NCI-H69 (cell line): Measurements from ENCODE around the gene CARNS1.

ENCODE experiments used
- DNase-seq: peaks from one replicate; lab custom pipeline; 2025; lab: John Stamatoyannopoulos, UW

Gene CARNS1

GRCh38 chr11:67375320-67376055, 40.0 kb upstream of the CARNS1 start:
- no peak for DNase-seq

GRCh38 chr11:67376063-67376820, 39.2 kb upstream of the CARNS1 start:
- DNase-seq: no peak

GRCh38 chr11:67376873-67377808, 38.3 kb upstream of the CARNS1 start:
- DNase-seq: no peak

GRCh38 chr11:67378544-67378943, 36.9 kb upstream of the CARNS1 start:
- no peak for DNase-seq

DNA sequence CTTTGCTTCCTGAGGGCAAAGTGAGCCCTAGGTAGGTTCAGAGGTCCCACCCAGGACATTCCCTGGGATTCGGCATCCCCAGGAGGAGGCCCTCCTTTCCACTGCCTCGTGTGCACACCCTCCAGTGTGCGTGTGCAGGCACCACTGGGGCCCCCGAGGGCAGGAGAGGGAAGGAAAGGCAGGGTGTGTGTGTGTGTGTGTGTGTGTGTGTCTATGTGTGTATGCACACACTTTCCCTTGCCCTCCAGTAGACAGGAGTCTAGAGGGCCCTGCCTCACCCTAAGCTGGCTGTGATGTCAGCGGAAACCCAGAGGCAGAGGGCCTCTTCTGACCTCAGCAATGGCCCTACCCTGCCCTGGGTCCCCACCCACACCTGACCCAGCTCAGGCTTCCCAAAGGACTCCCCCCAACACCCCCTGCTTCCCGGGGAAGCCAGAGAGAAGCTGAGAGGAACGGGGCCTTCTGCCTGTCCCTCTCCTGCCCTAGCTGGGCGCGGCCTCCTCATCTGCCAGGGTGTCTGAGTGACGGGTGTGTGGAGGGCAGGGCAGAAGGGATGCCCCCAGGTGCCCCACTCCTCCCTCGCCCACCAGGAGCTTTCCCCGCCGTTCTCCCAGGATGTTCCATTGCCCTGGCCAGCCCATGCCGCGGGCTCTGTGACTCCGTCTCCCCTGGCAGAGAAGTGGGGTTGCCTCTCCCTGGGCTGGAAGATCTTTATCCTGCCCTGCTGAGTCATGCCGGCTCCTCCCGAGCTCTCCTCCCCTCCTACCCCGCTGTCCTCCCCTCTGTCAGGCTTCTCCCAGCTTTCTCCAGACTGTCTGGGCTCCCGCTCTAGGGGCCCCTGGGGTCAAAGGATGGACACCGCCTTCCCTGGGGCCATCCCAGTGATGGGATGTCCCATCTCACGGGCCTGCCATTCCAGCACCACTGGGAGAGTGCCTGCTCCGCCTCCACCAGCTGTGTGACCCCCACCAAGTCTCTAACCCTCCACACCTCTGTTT, 36.1 kb upstream of the CARNS1 start:
- DNase-seq: no peak

DNA sequence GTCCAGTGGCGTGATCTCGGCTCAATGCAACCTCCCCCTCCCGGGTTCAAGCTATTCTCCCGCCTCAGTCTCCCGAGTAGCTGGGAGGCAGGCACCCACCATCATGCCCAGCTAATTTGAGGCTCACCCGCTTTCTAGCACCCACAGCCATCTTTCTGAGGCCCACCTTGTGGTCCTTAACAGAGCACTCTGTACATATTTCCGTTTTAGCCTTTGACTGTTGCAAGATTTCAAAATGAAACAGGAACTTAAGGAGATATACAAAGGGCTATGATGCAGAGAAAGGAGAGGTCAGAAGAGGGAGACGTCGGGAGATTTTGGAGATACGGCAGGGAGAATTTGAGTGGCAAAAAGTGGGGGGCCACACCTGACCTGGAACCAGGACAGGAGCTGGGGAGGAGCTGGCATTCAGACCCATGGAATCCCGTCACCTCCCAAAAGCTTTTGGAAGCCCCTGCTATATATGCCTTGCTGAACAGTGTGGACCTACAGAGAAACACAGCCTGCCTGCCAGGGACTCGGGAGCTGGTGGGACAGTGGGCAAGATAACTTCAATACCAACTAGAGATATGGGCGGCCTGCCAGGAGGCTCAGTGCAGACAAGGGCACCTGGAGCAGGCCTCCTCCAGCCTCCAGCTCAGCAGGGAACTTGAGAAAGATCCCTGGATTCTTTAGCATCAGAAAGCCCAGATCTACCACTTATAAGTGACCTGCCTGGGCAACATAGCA, 34.1 kb upstream of the CARNS1 start:
- no peak for DNase-seq

DNA sequence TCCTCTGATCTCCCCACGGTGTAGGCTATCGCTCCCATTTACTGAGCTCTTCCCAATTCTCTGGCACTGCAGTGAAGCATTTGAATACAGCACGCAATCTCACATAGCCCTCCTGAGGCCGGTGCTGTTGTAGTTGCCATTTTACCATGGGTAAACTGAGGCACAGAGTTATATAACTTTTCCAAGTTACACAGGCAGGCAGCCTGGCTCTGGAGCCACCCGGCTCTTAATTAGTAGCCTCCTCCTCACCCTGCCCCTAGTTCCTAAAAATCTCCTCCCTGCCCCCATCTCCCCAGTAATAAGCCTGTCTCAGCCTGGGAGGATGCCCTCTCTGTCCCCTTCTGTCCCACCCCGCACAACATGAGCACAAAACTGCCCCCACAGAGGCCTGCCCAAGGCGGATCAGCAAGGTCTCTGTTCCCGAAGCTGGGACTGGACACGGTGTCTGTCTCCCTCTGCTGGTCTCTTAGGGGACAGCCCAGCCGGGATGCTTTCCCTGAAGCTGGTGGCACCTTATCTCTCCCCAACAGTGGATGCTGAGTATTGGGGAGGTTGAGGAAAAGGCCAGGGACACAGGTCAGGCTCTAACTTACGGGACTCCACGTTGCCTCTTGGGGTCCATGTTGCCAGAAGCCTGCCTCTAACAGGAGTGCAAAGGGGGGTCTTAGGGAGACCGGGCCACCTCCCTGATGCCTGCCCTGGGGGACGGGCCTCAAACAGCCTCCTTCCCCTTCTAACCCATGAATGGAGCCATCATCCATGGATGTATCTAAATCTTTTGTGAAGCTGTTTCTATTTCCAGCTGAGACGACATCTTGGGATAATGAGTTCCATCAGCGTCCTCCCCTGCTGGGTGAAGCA, 33.0 kb upstream of the CARNS1 start:
- DNase-seq: peak; percentile 77

- DNase-seq: peak; percentile 57
Measured at GRCh38 chr11:67384851-67385366, 30.6 kb upstream of the CARNS1 start.

DNA sequence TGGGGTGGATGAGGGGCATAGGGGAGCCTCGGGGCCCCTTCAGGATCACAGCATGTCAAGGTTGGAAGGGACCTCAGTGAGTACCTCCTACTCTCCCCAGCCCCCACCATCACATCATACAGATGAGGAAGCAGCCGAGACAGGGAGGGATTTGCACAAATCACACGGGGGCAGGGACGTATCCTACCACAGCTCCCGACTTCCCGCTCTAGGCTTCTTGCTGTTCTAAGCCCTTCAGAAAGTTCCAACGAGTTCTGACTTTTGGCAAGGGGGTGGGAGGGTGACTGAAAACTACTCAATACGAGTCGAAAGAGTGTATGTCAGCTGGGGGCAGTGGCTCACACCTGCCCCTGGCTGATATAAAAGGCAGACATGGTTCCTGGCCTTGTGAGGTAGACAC, 28.4 kb upstream of the CARNS1 start:
- DNase-seq: no peak

- DNase-seq: no peak
Measured at GRCh38 chr11:67387518-67387917, 28.0 kb upstream of the CARNS1 start.

DNA sequence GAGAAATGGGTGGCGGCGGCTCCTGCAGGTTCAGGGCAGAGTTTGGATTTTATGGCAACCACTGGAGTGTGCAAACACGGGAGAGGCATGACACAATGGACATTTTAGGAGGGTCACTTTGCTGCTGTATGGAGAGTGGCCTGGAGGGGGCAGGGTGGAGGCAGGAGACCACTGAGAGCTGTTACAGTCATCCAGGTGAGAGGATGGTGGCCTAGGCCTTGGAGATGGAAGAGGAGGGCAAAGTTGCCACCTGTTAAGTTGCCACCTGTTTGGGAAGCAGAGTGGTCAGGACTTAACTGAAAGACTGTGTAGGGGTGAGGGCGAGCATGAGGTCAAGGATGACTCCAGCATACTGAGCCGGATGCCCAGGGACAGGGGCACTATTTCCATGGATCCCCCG, 26.0 kb upstream of the CARNS1 start:
- peak; percentile 66 for DNase-seq

GRCh38 chr11:67390947-67391303, 24.6 kb upstream of the CARNS1 start:
- DNase-seq: no peak

DNA sequence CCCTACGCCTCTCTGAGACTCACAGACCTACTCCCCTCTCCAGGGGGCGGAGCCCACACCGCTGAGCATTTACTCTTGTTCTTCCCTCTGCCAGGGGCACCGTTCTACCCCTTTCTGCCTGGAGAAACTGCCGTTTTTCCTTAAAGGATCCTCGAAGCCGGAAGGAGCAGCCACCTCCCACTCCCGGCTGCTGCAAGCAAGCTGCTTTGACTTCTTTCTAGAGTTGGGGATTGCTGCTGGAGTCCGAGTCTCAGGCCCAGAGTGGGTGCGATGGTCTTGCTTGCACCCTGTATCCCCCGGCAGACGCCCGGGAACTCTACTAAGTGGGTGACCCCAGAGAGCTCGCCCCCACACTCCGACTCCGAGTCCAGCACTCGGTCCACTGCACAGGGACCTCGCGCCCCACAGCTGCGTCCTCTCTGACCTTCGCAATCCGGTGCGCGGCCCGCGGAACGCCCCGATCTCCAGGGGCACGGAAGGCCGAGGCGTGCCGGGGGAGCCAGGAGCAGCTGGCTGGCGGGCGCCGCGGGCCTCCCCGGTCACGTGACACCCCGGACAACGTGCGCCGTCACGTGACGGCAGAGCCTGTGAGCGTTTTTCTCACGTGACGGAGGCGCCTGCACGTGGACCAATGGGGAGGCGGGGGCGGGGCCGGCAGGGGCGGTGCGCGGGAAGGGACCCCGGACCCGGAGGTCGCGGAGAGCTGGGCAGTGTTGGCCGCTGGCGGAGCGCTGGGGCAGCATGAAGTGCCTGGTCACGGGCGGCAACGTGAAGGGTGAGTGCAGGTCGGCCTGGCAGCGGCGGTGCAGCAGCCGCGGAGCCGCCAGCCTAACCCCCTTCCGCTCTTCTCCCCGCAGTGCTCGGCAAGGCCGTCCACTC, 23.9 kb upstream of the CARNS1 start, which contains the start of gene RAD9A:
Gene RAD9A (plus strand): TSS at position 683 of the 879 bp plus-strand sequence. CDS start 59 bp downstream, at position 742.
- peak; percentile 98 for DNase-seq

DNA sequence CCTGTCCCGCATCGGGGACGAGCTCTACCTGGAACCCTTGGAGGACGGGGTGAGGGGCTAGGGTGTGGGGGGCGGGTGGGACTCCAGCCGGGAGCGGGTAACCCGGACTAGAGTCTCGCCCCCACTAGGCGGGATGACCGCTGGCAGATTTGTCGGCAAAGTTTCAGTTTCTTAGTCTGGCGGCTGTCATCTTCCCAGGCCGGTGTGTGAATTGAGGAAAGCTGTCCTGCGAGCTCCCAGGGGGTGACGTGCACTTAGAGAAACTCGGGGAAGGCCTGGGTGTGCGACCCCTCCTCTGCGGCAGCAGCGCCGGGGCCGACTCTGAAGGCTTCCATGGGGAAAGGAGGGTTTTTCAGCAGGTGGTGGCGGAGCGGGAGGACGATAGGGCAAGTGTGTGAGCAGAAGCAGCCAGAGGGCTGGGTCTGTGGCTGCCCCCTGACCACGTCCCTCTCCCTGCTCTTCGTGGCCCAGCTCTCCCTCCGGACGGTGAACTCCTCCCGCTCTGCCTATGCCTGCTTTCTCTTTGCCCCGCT, 23.2 kb upstream of the CARNS1 start:
- DNase-seq: no peak

- DNase-seq: no peak
Measured at GRCh38 chr11:67393437-67393836, 22.0 kb upstream of the CARNS1 start.

- no peak for DNase-seq
Measured at GRCh38 chr11:67393990-67394389, 21.5 kb upstream of the CARNS1 start.

DNA sequence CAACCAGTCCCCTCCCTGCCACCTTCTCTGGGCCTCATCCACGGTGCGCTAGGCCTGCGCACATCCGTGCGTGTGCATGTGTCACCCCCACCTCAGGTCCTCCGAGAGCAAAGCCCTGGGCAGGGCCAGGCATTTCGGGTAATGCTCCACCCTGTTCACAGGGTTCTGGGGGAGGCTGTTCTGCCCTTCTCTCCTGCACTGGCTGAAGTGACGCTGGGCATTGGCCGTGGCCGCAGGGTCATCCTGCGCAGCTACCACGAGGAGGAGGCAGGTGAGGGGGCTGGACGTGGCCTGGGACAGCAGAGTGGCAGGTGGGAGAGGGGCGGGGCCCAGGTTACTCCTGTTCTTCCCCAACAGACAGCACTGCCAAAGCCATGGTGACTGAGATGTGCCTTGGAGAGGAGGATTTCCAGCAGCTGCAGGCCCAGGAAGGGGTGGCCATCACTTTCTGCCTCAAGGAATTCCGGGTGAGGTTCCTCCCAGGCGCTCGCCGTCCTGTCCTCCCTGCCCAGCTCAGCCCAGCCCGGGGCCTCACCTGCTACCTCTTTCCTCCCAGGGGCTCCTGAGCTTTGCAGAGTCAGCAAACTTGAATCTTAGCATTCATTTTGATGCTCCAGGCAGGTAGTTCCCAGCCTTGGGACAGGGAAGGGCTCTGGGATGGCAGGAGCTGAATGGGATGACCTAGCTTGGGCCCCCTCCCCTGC, 19.8 kb upstream of the CARNS1 start:
- DNase-seq: no peak
